Calu3 (cell line): ENCODE data around the gene GAB3. TPM values are rescaled to one million over a fixed set of nuclear protein-coding genes. Genes with fewer than 3 reads are reported as not detected.
"Not testable (repeated sequence)": the region's sequence is repeated elsewhere in the genome, so short reads cannot be mapped to it uniquely, and the experiment has no call there.

Experiments
- BruUV-seq: library from RNA; stranded (reverse); fragments of 400-500 nt; replicated peaks from 2 replicates; lab custom pipeline; 2021; lab: Mats Ljungman, UMichigan
- CTCF ChIA-PET: fragments of 300-600 bp; sonication (Branson Sonifier 250); formaldehyde crosslinking; loops from one replicate; lab custom pipeline; 2022; ENCODE audit warnings: antibody characterized with exemption; lab: Charles Lee
- DNase-seq: peaks from one replicate; pipeline ENCODE4 v3.0.0; 2022
- H3K27ac Mint-ChIP-seq: one replicate; pipeline ENCODE4 v1.8.0; 2022; ENCODE audit warnings: mixed read lengths; ENCODE audit not compliant: unreplicated experiment
- H3K27me3 Mint-ChIP-seq: one replicate; pipeline ENCODE4 v1.8.0; 2022; ENCODE audit warnings: mixed read lengths; ENCODE audit not compliant: unreplicated experiment
- H3K36me3 Mint-ChIP-seq: one replicate; pipeline ENCODE4 v1.8.0; 2022; ENCODE audit warnings: mild to moderate bottlenecking, moderate library complexity, mixed read lengths; ENCODE audit not compliant: insufficient read depth, unreplicated experiment
- H3K4me1 Mint-ChIP-seq: one replicate; pipeline ENCODE4 v1.8.0; 2022; ENCODE audit warnings: mild to moderate bottlenecking, low read depth, mixed read lengths; ENCODE audit not compliant: unreplicated experiment
- H3K4me3 Mint-ChIP-seq: one replicate; pipeline ENCODE4 v1.8.0; 2022; ENCODE audit warnings: mild to moderate bottlenecking, low read depth, moderate library complexity, mixed read lengths; ENCODE audit not compliant: unreplicated experiment
- H3K9me3 Mint-ChIP-seq: one replicate; pipeline ENCODE4 v1.8.0; 2022; ENCODE audit warnings: low read depth, mixed read lengths; ENCODE audit not compliant: unreplicated experiment
- CTCF ChIP-seq: fragments of 200-600 bp; IDR thresholded peaks from one replicate; pipeline ENCODE4 v1.8.0; 2022; ENCODE audit warnings: antibody characterized with exemption; ENCODE audit not compliant: unreplicated experiment
- intact Hi-C: fragments of 100-400 bp; cut with micrococcal nuclease; formaldehyde crosslinking; loops from one replicate; pipeline ENCODE4 v1.10.0; 2022; ENCODE audit not compliant: unreplicated experiment
- total RNA-seq: library from RNA; stranded (reverse); gene quantifications from 2 replicates; pipeline ENCODE4 v1.2.3, GENCODE V29; 2022

Gene GAB3
- total RNA-seq, 1 experiment from 2014 or later: not detected

DNA sequence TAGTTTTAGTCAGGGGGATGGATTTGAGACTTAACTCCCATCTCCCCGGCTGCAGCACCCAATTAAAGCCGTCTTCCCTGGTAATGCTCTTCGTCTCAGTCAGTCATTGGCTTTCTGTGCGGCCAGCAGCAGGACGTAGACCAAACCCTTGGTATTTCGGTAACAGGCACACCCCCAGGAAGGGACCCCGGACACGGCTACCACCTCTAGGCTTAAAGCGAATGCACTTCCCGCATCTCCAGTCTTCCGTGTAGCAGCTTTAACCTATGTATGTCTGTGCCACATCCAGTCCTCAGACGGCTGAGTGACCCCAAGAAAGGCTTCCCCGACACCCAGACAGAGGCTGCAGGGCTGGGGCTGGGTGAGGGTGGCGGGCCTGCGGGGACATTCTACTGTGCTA is 96.0 kb downstream of the GAB3 start:
- no TSS peak for BruUV-seq
- H3K4me3 Mint-ChIP-seq: no peak overlapping the region
- H3K27ac Mint-ChIP-seq: no peak overlapping the region
- peaks cover 5% of the 10 kb centered on the region for H3K9me3 Mint-ChIP-seq
- no peak for DNase-seq
- intact Hi-C loops: no loop called here
- CTCF ChIA-PET: no interaction called here
- TF ChIP-seq CTCF: no peak
- H3K36me3 Mint-ChIP-seq: no peaks in the 10 kb centered on the region
- peaks cover 7% of the 10 kb centered on the region for H3K4me1 Mint-ChIP-seq
- H3K27me3 Mint-ChIP-seq: peaks cover 72% of the 10 kb centered on the region

- DNase-seq: no peak
- BruUV-seq: no TSS peak
- no peak overlapping the region for H3K27ac Mint-ChIP-seq
- H3K36me3 Mint-ChIP-seq: no peaks in the 10 kb centered on the region
- CTCF ChIA-PET: no interaction called here
- intact Hi-C loops: no loop called here
- H3K4me3 Mint-ChIP-seq: no peak overlapping the region
- H3K4me1 Mint-ChIP-seq: peaks cover 7% of the 10 kb centered on the region
- TF ChIP-seq CTCF: no peak
- H3K27me3 Mint-ChIP-seq: peaks cover 72% of the 10 kb centered on the region
- H3K9me3 Mint-ChIP-seq: peaks cover 5% of the 10 kb centered on the region
These were observed 96.5 kb downstream of the GAB3 start for GRCh38 chrX:154654372-154654771.

- H3K4me3 Mint-ChIP-seq, BruUV-seq, intact Hi-C loops, H3K9me3 Mint-ChIP-seq, H3K36me3 Mint-ChIP-seq, DNase-seq, H3K27ac Mint-ChIP-seq, CTCF ChIA-PET, H3K4me1 Mint-ChIP-seq: not testable (repeated sequence)
- peaks cover 71% of the 10 kb centered on the region for H3K27me3 Mint-ChIP-seq
These were observed 97.5 kb downstream of the GAB3 start, which contains the start of gene CTAG2 for GRCh38 chrX:154653413-154653812. CTAG2 (minus strand) TSS chrX:154653579; CDS start chrX:154653515, 64 bp downstream.

DNA sequence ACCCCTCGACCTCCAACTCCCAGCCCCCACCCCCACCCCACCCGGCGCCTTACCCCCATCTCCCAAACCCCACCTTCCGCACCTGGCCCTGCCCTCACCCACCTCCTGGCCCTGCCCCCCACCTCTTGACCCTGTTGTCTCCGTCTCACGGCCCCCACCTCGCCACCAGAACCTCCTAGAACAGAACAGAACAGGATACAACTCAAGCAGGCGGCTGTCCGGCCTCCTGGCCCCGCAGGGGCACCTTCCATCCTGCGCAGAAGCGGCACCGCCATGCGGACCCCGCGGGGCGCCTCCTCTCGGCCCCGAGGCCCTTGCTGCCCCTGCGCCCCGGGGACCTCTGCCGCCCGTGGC is 97.9 kb downstream of the GAB3 start:
- no peak for DNase-seq
- intact Hi-C loops: no loop called here
- Mint-ChIP-seq H3K4me3 (no peak overlapping the region), H3K27me3 (peaks cover 68% of the 10 kb centered on the region), H3K9me3 (peaks cover 2% of the 10 kb centered on the region), H3K4me1 (peaks cover 7% of the 10 kb centered on the region), H3K36me3 (no peaks in the 10 kb centered on the region), H3K27ac (no peak overlapping the region)
- CTCF ChIA-PET: no interaction called here
- no TSS peak for BruUV-seq
- TF ChIP-seq CTCF: no peak

DNA sequence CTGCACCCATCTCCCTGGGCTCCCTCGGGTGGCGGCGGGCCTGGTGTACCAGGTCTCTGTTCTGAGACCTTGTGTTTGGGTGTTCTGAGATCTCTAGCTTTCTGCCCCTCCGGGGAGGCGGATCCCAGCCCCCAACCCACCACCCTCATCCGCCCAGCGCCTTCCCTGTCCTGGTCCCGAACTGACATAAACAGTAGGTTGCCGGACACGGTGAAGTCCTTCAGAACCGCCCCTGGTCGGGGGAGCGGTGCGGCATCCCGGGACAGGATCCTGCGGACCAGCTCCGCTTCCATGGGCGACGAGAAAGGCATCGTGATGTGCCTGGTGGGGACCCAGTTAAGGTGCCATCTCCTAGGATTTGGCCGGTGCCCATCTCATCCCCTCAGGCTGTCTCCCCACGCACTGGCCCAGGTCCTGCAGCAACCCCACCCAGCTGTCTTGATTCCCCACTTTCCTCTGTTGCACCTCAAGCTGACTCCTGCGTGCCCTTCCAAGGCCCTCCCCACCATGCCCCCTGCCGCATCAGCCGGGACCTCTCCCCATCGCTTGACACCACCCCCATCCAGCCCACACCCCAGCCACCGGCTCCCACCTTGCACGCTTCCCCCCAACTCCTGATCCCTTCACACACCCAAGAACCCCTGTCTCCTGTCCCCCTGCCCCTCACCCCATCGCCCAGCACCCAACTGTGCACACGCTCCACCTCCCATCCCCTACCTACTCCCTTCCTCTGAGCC is 98.4 kb downstream of the GAB3 start:
- no peaks in the 10 kb centered on the region for H3K36me3 Mint-ChIP-seq
- no peak overlapping the region for H3K4me3 Mint-ChIP-seq
- BruUV-seq: no TSS peak
- no peak for DNase-seq
- H3K27ac Mint-ChIP-seq: no peak overlapping the region
- H3K9me3 Mint-ChIP-seq: peaks cover 2% of the 10 kb centered on the region
- intact Hi-C loops: no loop called here
- TF ChIP-seq CTCF: no peak
- H3K4me1 Mint-ChIP-seq: peaks cover 7% of the 10 kb centered on the region
- CTCF ChIA-PET: no interaction called here
- H3K27me3 Mint-ChIP-seq: peaks cover 62% of the 10 kb centered on the region
